HG02870 (cell line): Measurements from ENCODE around the gene ACIN1.

ENCODE experiments used
- ATAC-seq: cut with Tn5 transposase; IDR thresholded peaks from one replicate; pipeline ENCODE4 v1.9.1; 2021; ENCODE audit warnings: mild to moderate bottlenecking, moderate library complexity; ENCODE audit not compliant: unreplicated experiment

The ACIN1 gene

GRCh38 chr14:23062002-23062401, 32.9 kb downstream of the ACIN1 start:
- no peak for ATAC-seq

- ATAC-seq = no peak
Observed at GRCh38 chr14:23060536-23061260, 34.2 kb downstream of the ACIN1 start.

- no peak for ATAC-seq
Observed at GRCh38 chr14:23058654-23059504, 36.1 kb downstream of the ACIN1 start.

- peak; percentile 49 for ATAC-seq
Observed at GRCh38 chr14:23057757-23058653, 36.9 kb downstream of the ACIN1 start.

GRCh38 chr14:23056956-23057756, 37.8 kb downstream of the ACIN1 start, which contains the start of gene CDH24:
CDH24 (minus strand) TSS chr14:23057520; CDS start chr14:23055733, 1,787 bp downstream.
- ATAC-seq = peak; percentile 42

GRCh38 chr14:23056145-23056955, 38.6 kb downstream of the ACIN1 start:
- peak; percentile 62 for ATAC-seq

- ATAC-seq = no peak
Observed at GRCh38 chr14:23055621-23056144, 39.3 kb downstream of the ACIN1 start.

- ATAC-seq = no peak
Observed at GRCh38 chr14:23055147-23055550, 39.8 kb downstream of the ACIN1 start.

- no peak for ATAC-seq
Observed at GRCh38 chr14:23054000-23054811, 40.7 kb downstream of the ACIN1 start.

- ATAC-seq = no peak
Observed at GRCh38 chr14:23053426-23053825, 41.5 kb downstream of the ACIN1 start.

- ATAC-seq = no peak
Observed at GRCh38 chr14:23052671-23053070, 42.3 kb downstream of the ACIN1 start.

- ATAC-seq = no peak
Observed at GRCh38 chr14:23052182-23052623, 42.7 kb downstream of the ACIN1 start.

- ATAC-seq = no peak
Observed at GRCh38 chr14:23051141-23052057, 43.5 kb downstream of the ACIN1 start.

- ATAC-seq = no peak
Observed at GRCh38 chr14:23049011-23049410, 45.9 kb downstream of the ACIN1 start.

- no peak for ATAC-seq
Observed at GRCh38 chr14:23047751-23048693, 46.9 kb downstream of the ACIN1 start.

GRCh38 chr14:23047034-23047634, 47.8 kb downstream of the ACIN1 start:
- no peak for ATAC-seq
